NCI-H2029 treated with DMSO at 0.1 percent for 48 hours (cell line): ENCODE measurements around the gene PDK2.

Experiments
- DNase-seq: peaks from one replicate; lab custom pipeline; 2025; lab: John Stamatoyannopoulos, UW

Gene PDK2

GRCh38 chr17:50100921-50101345 lies 5.8 kb downstream of the PDK2 start:
- DNase-seq = no peak

- DNase-seq = no peak
Measured at GRCh38 chr17:50101346-50102163, 6.4 kb downstream of the PDK2 start.

- no peak for DNase-seq
Measured at GRCh38 chr17:50102164-50102991, 7.2 kb downstream of the PDK2 start.

- no peak for DNase-seq
Measured at GRCh38 chr17:50103252-50103651, 8.1 kb downstream of the PDK2 start.

- DNase-seq = no peak
Measured at GRCh38 chr17:50103941-50104340, 8.8 kb downstream of the PDK2 start.

GRCh38 chr17:50105811-50106210 lies 10.7 kb downstream of the PDK2 start:
- no peak for DNase-seq

- no peak for DNase-seq
Measured at GRCh38 chr17:50106393-50107131, 11.4 kb downstream of the PDK2 start.

GRCh38 chr17:50107790-50108414 lies 12.8 kb downstream of the PDK2 start:
- DNase-seq = no peak

- no peak for DNase-seq
Measured at GRCh38 chr17:50108556-50108955, 13.4 kb downstream of the PDK2 start.

- DNase-seq = no peak
Measured at GRCh38 chr17:50109207-50109606, 14.1 kb downstream of the PDK2 start.

GRCh38 chr17:50109785-50110184 lies 14.6 kb downstream of the PDK2 start:
- no peak for DNase-seq

- DNase-seq = no peak
Measured at GRCh38 chr17:50110591-50111349, 15.6 kb downstream of the PDK2 start.

GRCh38 chr17:50111673-50112655 lies 16.8 kb downstream of the PDK2 start:
- no peak for DNase-seq

GRCh38 chr17:50112694-50113093 lies 17.5 kb downstream of the PDK2 start:
- no peak for DNase-seq

- no peak for DNase-seq
Measured at GRCh38 chr17:50113624-50114320, 18.6 kb downstream of the PDK2 start.

- no peak for DNase-seq
Measured at GRCh38 chr17:50114401-50114800, 19.2 kb downstream of the PDK2 start.

GRCh38 chr17:50114849-50115357 lies 19.8 kb downstream of the PDK2 start:
- DNase-seq = peak; percentile 17

GRCh38 chr17:50115756-50116155 lies 20.6 kb downstream of the PDK2 start:
- no peak for DNase-seq
